ENCODE results near the gene VPS37B.
"Not testable (repeated sequence)": the region's sequence is repeated elsewhere in the genome, so short reads cannot be mapped to it uniquely, and the experiment has no call there.

DNA sequence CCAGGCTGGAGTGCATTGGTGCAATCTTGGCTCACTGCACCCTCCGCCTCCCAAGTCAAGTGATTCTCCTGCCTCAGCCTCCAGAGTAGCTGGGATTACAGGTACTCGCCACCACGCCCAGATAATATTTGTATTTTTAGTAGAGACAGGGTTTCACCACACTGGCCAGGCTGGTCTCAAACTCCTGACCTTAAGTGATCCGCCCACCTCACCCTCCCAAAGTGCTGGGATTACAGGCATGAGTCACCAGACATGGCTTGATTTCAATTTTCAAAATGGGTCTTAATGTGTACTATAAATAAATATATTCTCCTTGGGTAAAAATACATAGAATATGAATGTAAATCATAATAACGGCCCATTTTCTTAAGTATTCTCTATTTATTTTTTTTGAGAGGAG is 45.4 kb upstream of the VPS37B start:
- TF ChIP-seq, protein P1, sequence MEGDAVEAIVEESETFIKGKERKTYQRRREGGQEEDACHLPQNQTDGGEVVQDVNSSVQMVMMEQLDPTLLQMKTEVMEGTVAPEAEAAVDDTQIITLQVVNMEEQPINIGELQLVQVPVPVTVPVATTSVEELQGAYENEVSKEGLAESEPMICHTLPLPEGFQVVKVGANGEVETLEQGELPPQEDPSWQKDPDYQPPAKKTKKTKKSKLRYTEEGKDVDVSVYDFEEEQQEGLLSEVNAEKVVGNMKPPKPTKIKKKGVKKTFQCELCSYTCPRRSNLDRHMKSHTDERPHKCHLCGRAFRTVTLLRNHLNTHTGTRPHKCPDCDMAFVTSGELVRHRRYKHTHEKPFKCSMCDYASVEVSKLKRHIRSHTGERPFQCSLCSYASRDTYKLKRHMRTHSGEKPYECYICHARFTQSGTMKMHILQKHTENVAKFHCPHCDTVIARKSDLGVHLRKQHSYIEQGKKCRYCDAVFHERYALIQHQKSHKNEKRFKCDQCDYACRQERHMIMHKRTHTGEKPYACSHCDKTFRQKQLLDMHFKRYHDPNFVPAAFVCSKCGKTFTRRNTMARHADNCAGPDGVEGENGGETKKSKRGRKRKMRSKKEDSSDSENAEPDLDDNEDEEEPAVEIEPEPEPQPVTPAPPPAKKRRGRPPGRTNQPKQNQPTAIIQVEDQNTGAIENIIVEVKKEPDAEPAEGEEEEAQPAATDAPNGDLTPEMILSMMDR (IDR thresholded peaks at IDR 0.05) = not testable (repeated sequence)
- peak; percentile 18; the same call in 1 of the 2 replicates for TF ChIP-seq FOSL2 (IDR thresholded peaks at IDR 0.05; ENCODE audit: borderline replicate concordance, low read depth)
- not testable (repeated sequence) for TF ChIP-seq RAD21 (IDR thresholded peaks at IDR 0.05; ENCODE audit: low read length); FOXJ3 (CRISPR knock-in tag; IDR thresholded peaks at IDR 0.05); EZH2phosphoT487 (IDR thresholded peaks at IDR 0.05; ENCODE audit: borderline replicate concordance, low read depth); EP300 (IDR thresholded peaks at IDR 0.05; ENCODE audit: borderline replicate concordance in 1 of 2, low read depth in 1 of 2, low read length in 1 of 2); SMC3 (IDR thresholded peaks at IDR 0.05; ENCODE audit: low read depth, low read length); FOXM1 (IDR thresholded peaks at IDR 0.05; ENCODE audit: low read depth)
- TF ChIP-seq, protein P2, sequence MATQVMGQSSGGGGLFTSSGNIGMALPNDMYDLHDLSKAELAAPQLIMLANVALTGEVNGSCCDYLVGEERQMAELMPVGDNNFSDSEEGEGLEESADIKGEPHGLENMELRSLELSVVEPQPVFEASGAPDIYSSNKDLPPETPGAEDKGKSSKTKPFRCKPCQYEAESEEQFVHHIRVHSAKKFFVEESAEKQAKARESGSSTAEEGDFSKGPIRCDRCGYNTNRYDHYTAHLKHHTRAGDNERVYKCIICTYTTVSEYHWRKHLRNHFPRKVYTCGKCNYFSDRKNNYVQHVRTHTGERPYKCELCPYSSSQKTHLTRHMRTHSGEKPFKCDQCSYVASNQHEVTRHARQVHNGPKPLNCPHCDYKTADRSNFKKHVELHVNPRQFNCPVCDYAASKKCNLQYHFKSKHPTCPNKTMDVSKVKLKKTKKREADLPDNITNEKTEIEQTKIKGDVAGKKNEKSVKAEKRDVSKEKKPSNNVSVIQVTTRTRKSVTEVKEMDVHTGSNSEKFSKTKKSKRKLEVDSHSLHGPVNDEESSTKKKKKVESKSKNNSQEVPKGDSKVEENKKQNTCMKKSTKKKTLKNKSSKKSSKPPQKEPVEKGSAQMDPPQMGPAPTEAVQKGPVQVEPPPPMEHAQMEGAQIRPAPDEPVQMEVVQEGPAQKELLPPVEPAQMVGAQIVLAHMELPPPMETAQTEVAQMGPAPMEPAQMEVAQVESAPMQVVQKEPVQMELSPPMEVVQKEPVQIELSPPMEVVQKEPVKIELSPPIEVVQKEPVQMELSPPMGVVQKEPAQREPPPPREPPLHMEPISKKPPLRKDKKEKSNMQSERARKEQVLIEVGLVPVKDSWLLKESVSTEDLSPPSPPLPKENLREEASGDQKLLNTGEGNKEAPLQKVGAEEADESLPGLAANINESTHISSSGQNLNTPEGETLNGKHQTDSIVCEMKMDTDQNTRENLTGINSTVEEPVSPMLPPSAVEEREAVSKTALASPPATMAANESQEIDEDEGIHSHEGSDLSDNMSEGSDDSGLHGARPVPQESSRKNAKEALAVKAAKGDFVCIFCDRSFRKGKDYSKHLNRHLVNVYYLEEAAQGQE (IDR thresholded peaks at IDR 0.05; ENCODE audit: low read depth, low read length) = not testable (repeated sequence)

Measured in SK-N-SH (cell line).